ENCODE measurements around the gene NEURL3.

Gene NEURL3

GRCh38 chr2:96527286-96528005 lies 22.3 kb upstream of the NEURL3 start:
- ATAC-seq = no peak
- TF ChIP-seq TSHZ2 (CRISPR knock-in tag; IDR thresholded peaks at IDR 0.05) (no peak), ZNF8 (CRISPR knock-in tag; IDR thresholded peaks at IDR 0.05) (no peak), TCF4 (CRISPR knock-in tag; IDR thresholded peaks at IDR 0.05; ENCODE audit: borderline replicate concordance) (no peak), ZFP3 (CRISPR knock-in tag; IDR thresholded peaks at IDR 0.05) (no peak), TOX (CRISPR knock-in tag; IDR thresholded peaks at IDR 0.05; ENCODE audit: borderline replicate concordance) (no peak), ESRRG (CRISPR knock-in tag; IDR thresholded peaks at IDR 0.05) (no peak)

GRCh38 chr2:96526615-96527285 lies 21.6 kb upstream of the NEURL3 start:
- ATAC-seq = no peak

GRCh38 chr2:96526101-96526591 lies 21.0 kb upstream of the NEURL3 start:
- ATAC-seq = no peak
- TF ChIP-seq ZFP30 (CRISPR knock-in tag; IDR thresholded peaks at IDR 0.05) (no peak), GLIS3 (CRISPR knock-in tag; IDR thresholded peaks at IDR 0.05) (no peak), BACH2 (CRISPR knock-in tag; IDR thresholded peaks at IDR 0.05; ENCODE audit: borderline replicate concordance) (no peak), CSDC2 (CRISPR knock-in tag; IDR thresholded peaks at IDR 0.05) (no peak), ISL1 (CRISPR knock-in tag; IDR thresholded peaks at IDR 0.05) (no peak), ZNF70 (CRISPR knock-in tag; IDR thresholded peaks at IDR 0.05) (no peak), POU6F1 (CRISPR knock-in tag; IDR thresholded peaks at IDR 0.05; ENCODE audit: borderline replicate concordance, low read depth) (no peak), ZC3H10 (CRISPR knock-in tag; IDR thresholded peaks at IDR 0.05) (no peak), CREB5 (CRISPR knock-in tag; IDR thresholded peaks at IDR 0.05; ENCODE audit: low read depth) (no peak), ZNF565 (CRISPR knock-in tag; conservative IDR thresholded peaks at IDR 0.05; ENCODE audit: low read depth) (no peak), ESRRG (CRISPR knock-in tag; IDR thresholded peaks at IDR 0.05) (no peak), RARB (CRISPR knock-in tag; IDR thresholded peaks at IDR 0.05) (no peak), TSHZ2 (CRISPR knock-in tag; IDR thresholded peaks at IDR 0.05) (no peak), PATZ1 (CRISPR knock-in tag; IDR thresholded peaks at IDR 0.05; ENCODE audit: borderline replicate concordance) (no peak), ZNF8 (CRISPR knock-in tag; IDR thresholded peaks at IDR 0.05) (no peak)

More at GRCh38 chr2:96526615-96527285, 21.6 kb upstream of the NEURL3 start:
- no peak for TF ChIP-seq PPARA (CRISPR knock-in tag; IDR thresholded peaks at IDR 0.05; ENCODE audit: borderline replicate concordance)
- TF ChIP-seq TSHZ2 (CRISPR knock-in tag; IDR thresholded peaks at IDR 0.05) = no peak
- TF ChIP-seq OSR1 (CRISPR knock-in tag; IDR thresholded peaks at IDR 0.05) = no peak
- no peak for TF ChIP-seq ZNF70 (CRISPR knock-in tag; IDR thresholded peaks at IDR 0.05)
- TF ChIP-seq ZFP30 (CRISPR knock-in tag; IDR thresholded peaks at IDR 0.05) = no peak

Data from SK-N-SH treated with all-trans-retinoic acid at 6 μM for 48 hours (cell line).